GM12878 (cell line): ENCODE results near the gene CELSR2. TPM values are rescaled to one million over a fixed set of nuclear protein-coding genes. Genes with fewer than 3 reads are reported as not detected.

ENCODE experiments used
- ASH2L ChIP-seq: fragments of 300-600, 200-600 bp; sonication (generic); IDR thresholded peaks from 2 replicates; pipeline ENCODE4 v1.6.1; 2017; ENCODE audit warnings: low read depth, mild to moderate bottlenecking, borderline replicate concordance
- BCL11A ChIP-seq: IDR thresholded peaks from 2 replicates; pipeline ENCODE4 v1.6.1; 2011; ENCODE audit warnings: low read depth, low read length
- BHLHE40 ChIP-seq, 2 experiments: fragments of 450-650 bp in 1 of 2; IDR thresholded peaks; 2 replicates each; pipeline ENCODE4 v1.6.1; 2011 to 2017; ENCODE audit warnings: low read depth in 2 of 2, borderline replicate concordance in 1 of 2, improper control_type of control experiment in 1 of 2, low read length in 1 of 2, mild to moderate bottlenecking in 1 of 2
- EZH2 ChIP-seq: IDR thresholded peaks from 2 replicates; pipeline ENCODE4 v1.6.1; 2012; ENCODE audit warnings: low read depth, mild to moderate bottlenecking, control low read depth, inconsistent platforms, low read length, borderline replicate concordance; ENCODE audit not compliant: control insufficient read depth
- FOS ChIP-seq: IDR thresholded peaks from 3 replicates; pipeline ENCODE4 v1.6.1; 2011; ENCODE audit warnings: borderline replicate concordance; ENCODE audit not compliant: insufficient read length; ENCODE audit errors: extremely low read depth
- HDAC6 ChIP-seq: fragments of 200-600 bp; sonication (generic); IDR thresholded peaks from one replicate; pipeline ENCODE4 v1.8.0; 2017; ENCODE audit warnings: antibody characterized with exemption; ENCODE audit not compliant: unreplicated experiment
- JUNB ChIP-seq: IDR thresholded peaks from 2 replicates; pipeline ENCODE4 v1.6.1; 2016; ENCODE audit warnings: antibody characterized with exemption, mild to moderate bottlenecking
- KAT2A ChIP-seq: conservative IDR thresholded peaks from 2 replicates; pipeline ENCODE4 v1.6.1; 2011; ENCODE audit warnings: low read depth, low read length; ENCODE audit not compliant: control insufficient read depth
- MLLT1 ChIP-seq: fragments of 450-650 bp; IDR thresholded peaks from 2 replicates; pipeline ENCODE4 v1.6.1; 2016; ENCODE audit warnings: mild to moderate bottlenecking
- NFYB ChIP-seq: IDR thresholded peaks from 2 replicates; pipeline ENCODE4 v1.6.1; 2011; ENCODE audit warnings: low read depth, mild to moderate bottlenecking, low read length, improper control_type of control experiment, moderate library complexity; ENCODE audit not compliant: insufficient read depth
- PKNOX1 ChIP-seq: fragments of 450-650 bp; IDR thresholded peaks from 2 replicates; pipeline ENCODE4 v1.6.1; 2016; ENCODE audit warnings: mild to moderate bottlenecking
- PML ChIP-seq: IDR thresholded peaks from 2 replicates; pipeline ENCODE4 v1.6.1; 2012; ENCODE audit warnings: low read length, inconsistent platforms
- RAD21 ChIP-seq: IDR thresholded peaks from 2 replicates; pipeline ENCODE4 v1.6.1; 2011; ENCODE audit warnings: mild to moderate bottlenecking, low read depth, low read length, moderate library complexity; ENCODE audit not compliant: insufficient read depth
- SMAD1 ChIP-seq: fragments of 450-650 bp; IDR thresholded peaks from 2 replicates; pipeline ENCODE4 v1.6.1; 2018; ENCODE audit warnings: mild to moderate bottlenecking, low read depth; ENCODE audit not compliant: partially characterized antibody
- SMARCA5 ChIP-seq: fragments of 450-650 bp; IDR thresholded peaks from 2 replicates; pipeline ENCODE4 v1.6.1; 2017; ENCODE audit warnings: mild to moderate bottlenecking
- SP1 ChIP-seq: IDR thresholded peaks from one replicate; pipeline ENCODE4 v1.6.1; 2011; ENCODE audit warnings: low read depth, low read length
- SUZ12 ChIP-seq: fragments of 200-600 bp; sonication (generic); IDR thresholded peaks from one replicate; pipeline ENCODE4 v1.6.1; 2018; ENCODE audit warnings: antibody characterized with exemption, mild to moderate bottlenecking; ENCODE audit not compliant: unreplicated experiment
- TCF3 ChIP-seq: IDR thresholded peaks from 2 replicates; pipeline ENCODE4 v1.6.1; 2012; ENCODE audit warnings: low read depth, mild to moderate bottlenecking, low read length, borderline replicate concordance; ENCODE audit not compliant: insufficient read depth
- ZBTB33 ChIP-seq: fragments of 450-650 bp; IDR thresholded peaks from 2 replicates; pipeline ENCODE4 v1.6.1; 2017; ENCODE audit warnings: mild to moderate bottlenecking
- ZNF207 ChIP-seq: fragments of 450-650 bp; IDR thresholded peaks from 2 replicates; pipeline ENCODE4 v1.6.1; 2014; ENCODE audit warnings: antibody characterized with exemption, mild to moderate bottlenecking, borderline replicate concordance
- ZNF217 ChIP-seq: fragments of 450-650 bp; IDR thresholded peaks from 2 replicates; pipeline ENCODE4 v1.6.1; 2017; ENCODE audit warnings: antibody characterized with exemption, mild to moderate bottlenecking
- polyA plus RNA-seq, 11 experiments: library from polyadenylated mRNA; depleted of rRNA in 4 of 11; unstranded in 6 of 11; stranded (reverse) in 5 of 11; fragments of >200 nt; fragmentation: Nextera tagmentation in 4 of 11; fragmentation: Illumina TruSeq in 1 of 11; extraction: Ambion mirVana in 4 of 11; extraction: Trizol in 1 of 11; gene quantifications; 1 replicate in 1 of 11; 2 replicates in 10 of 11; pipeline versions ENCODE4 v1.2.1 to v1.2.3, GENCODE V29; 2011 to 2016; ENCODE audit warnings: inconsistent platforms in 2 of 11, missing spikeins in 2 of 11, low read depth in 1 of 11
- total RNA-seq, 4 experiments: library from RNA; depleted of rRNA in 3 of 4; stranded (reverse); fragments of >200 nt in 3 of 4; fragmentation: Illumina TruSeq in 1 of 4; extraction: Trizol in 1 of 4; gene quantifications; 2 replicates each; pipeline versions ENCODE4 v1.2.1 to v1.2.3, GENCODE V29; 2013 to 2021

CELSR2 gene
- total and polyA plus RNA-seq, 10 of the 15 experiments (the other 5 are each of a cell fraction or from before 2014, with no cell fraction given), result under 0.01 to 0.15 (median 0.04) TPM; not detected in 2

- TF ChIP-seq EZH2 (no peak), RAD21 (peak; percentile 76), HDAC6 (no peak), BHLHE40 (IDR thresholded peaks at IDR 0.05; ENCODE audit: borderline replicate concordance in 1 of 2, low read depth in 2 of 2, low read length in 1 of 2) (0 out of 4 replicates have a peak, but pooled peaks have one; percentile 5 to 30), MLLT1 (no peak), KAT2A (no peak), SMAD1 (no peak), BCL11A (no peak), PML (no peak), FOS (no peak), SUZ12 (no peak), ZNF217 (no peak), JUNB (no peak), ZNF207 (no peak), ASH2L (no peak), SMARCA5 (0 out of 2 replicates have a peak, but pooled peaks have one; percentile 54), PKNOX1 (peak; percentile 47; the same call in 1 of the 2 replicates), SP1 (no peak), TCF3 (no peak), ZBTB33 (no peak), NFYB (no peak)
Measured at GRCh38 chr1:109277434-109278204, 28.3 kb downstream of the CELSR2 start (continued).
